RPMI8226 (cell line): ENCODE measurements around the gene TANGO2.
A peak's percentile ranks its signal among the peaks of the same experiment; 100 is the strongest.

Experiments
- DNase-seq: peaks from one replicate; pipeline ENCODE4 v3.0.0-alpha.2; 2015

The TANGO2 gene

DNA sequence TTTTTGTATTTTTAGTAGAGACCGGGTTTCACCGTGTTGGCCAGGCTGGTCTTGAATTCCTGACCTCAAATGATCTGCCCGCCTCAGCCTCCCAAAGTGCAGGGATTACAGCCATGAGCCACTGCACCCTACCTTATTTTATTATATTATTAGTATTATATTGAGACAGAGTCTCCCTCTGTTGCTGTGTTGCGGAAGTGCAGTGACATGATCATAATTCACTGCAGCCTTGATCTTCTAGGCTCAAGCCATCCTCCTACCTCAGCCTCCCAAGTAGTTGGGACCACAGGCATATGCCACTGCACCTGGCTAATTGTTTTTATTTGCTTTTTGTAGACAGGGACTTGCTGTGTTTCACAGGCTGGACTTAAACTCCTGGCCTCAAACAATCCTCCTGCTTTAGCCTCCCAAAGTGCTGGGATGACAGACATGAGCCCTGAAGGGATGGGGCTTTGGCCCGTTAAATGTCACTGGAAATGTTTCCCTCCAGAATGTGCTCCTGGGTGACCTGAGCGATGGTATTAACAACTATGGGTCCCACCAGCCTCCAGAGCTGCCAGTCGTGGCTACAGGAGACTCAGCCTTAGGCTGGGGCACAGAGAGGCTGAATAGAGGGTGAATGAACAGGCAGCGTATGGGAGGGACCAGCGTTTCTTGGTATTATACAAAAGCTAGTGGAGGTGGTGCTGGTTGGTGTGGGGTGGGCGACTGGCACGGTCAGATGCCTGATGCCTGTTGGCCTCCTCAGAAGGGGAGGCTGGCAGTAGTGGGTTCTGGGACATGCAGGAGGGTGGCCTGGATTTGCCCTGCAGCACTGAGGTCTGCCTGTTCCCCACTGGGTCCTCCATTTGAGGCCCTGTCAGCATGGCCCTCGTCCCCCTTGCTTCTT, 7.3 kb downstream of the TANGO2 start:
- DNase-seq: peak; percentile 9

DNA sequence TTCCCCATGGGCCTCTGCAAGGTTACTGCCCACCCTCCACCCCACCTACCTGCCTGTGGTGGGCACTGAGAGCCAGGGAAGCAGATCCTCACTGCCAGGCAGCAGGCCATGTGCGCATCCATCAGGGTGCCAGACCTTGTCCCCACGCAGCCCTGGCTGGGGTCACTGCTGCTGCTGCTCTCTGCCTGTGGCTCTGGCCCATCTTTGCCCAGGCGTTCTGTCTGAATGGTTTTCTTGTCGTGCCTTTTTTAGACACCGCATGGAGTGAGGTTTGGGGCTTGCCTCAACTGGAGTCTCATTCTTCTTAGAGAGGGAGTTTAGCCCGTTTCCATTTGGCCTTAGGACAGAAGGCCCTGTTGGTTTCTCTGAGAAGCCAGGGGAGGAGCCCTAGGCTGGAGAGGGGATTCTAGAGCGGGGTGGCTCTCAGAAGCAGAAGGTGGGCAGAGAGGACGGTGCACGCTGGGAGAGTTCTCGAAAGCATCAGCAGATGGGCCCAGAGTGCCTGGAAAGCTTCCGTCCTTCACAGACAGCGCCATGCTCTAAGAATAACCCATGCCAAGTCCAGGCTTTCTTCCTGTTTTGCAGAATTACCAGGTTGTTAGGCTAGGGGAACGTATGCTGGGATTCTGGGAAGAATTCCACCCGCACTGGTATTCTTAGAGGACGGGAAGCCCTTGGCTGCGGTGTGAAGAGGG, 8.1 kb downstream of the TANGO2 start:
- DNase-seq: no peak

DNA sequence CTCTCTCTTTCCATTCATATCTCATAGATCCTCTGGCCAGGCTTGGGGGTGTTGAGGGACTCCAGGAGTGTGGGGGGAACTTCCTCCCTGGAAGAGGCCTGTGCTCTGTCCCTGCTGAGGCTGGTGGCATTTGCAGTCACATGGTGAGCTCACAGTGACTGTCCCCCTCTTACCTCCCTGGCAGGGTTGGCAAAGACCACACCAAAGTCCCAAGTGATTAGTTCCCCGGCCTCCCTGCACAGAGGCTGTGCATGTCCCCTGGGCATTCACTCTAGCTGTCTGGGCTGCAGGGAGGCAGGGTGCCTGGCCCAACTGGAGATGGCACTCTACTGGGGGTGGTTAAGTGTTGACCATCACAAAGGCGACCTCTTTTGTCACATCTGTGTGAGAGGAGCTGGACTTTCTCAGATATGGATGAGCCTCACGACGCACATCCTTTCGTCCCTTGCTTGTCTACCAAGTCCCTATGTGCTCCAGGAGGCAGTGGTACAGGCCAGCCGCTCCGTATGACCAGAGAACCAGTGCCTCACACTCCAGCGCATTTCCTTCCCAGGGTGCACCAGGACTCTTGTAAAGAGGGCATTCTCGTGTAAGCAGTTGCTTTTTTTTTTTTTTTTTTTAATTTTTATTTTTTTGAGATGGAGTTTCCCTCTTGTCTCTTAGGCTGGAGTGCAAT, 8.8 kb downstream of the TANGO2 start:
- no peak for DNase-seq

DNA sequence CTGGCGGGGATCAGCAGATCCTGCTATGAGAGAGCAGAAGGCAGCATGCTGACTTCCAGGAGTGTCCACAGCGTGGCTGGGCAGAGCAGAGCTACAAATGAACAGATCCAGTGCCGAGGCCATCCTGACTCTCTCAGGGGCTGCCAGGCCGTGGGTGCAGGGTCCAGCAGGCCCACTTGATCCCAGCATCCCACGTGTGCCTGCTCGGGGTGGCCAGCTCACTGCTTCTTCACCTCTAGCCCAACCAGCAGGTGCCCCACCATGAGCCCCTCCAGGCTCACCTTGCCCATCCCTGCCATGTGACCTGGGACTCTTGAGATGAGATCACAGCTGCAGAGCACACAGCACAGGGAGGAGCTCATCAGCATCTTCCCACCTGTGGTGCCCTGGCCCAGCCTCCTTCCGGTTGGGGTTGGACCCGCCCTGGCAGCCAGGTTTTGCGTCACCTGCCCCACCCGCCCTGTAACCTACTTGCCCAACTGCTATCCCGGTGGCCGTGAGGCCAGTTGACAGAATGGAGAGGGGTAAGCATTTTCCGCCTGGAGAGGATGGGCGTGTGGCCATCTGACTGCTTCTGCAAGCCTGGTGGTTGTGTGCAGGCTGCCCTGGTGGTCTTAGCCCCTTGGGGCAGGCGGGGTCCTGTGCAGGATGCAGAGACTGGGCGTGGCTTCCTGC, 11.0 kb downstream of the TANGO2 start:
- DNase-seq: no peak

DNA sequence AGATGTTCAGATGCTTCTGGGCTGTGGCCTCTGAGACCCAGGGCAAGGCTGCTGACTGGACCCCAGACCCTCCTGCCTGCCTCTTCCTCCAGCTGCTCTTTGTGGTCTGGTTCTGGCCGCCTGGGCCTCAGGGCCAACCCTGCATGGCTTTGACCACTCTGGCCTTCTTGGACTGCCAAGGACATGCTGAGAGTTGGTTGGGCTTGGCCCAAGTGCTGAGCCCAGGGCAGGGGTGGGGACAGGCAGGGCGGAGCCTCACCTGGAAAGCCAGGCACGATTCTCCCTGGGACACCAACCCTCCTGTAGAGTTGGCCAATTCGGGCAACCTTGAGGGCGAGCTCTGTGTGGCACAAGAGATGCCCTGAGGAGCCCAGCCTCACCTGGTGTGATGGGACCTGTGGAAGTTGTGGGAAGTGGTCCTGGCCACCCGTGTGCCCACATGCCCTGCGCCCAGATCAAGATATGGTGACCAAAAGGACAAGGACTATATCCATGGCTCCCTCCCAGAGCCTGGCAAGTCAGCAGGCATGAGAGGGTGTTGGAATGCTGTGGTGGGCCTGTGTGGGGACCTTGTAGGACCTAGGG, 11.6 kb downstream of the TANGO2 start:
- no peak for DNase-seq

DNA sequence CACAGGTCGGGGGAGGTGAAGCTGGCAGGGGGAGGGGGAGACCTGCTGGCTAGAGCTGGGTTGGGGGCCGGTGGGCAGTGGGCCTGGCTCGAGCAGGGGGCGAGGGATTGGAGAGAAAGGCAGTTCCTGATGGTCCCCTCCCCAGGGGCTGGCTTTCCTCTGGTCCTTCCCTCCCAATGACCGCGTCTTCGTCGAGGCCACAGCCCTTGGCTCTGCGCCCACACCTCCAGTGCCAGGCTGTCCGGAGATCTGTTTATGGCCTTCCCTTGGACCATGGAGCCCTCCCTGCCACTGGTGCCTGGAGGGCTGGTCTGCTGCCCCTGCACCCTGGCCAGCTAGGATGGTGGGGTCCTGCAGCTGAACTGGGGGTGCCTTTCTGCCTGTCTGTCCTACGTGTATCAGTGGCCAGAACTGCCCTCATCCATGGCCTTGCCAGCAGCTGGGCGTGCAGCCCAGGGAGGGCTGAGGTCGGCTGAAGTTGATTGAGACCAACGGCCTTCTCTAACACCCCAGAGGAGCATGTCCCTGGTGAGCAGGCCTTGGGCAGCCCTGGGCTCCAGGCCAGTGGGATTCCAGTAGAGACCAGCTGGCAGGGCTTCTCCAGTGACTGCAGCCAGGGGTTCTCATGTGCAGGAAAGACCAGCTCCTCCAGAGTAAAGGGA, 12.3 kb downstream of the TANGO2 start:
- no peak for DNase-seq

DNA sequence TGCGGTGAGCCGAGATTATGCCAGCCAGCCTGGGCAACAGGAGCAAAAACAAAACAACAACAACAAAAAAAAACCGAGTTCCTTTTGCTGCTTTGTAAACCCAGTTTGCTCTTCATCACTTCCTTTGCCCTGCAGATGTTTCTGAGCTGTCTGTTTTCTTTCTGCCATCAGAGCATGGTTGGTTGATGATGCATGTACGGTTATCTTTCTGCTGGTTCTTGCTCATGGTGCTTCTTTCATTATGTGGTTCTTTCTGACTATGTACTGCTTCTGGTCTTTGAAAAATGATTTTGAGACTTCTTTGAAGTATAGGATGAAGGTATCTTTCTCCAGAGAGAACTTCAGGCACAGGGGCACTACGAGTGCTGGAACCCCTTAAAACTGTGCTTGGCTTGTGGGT, 13.2 kb downstream of the TANGO2 start:
- no peak for DNase-seq

DNA sequence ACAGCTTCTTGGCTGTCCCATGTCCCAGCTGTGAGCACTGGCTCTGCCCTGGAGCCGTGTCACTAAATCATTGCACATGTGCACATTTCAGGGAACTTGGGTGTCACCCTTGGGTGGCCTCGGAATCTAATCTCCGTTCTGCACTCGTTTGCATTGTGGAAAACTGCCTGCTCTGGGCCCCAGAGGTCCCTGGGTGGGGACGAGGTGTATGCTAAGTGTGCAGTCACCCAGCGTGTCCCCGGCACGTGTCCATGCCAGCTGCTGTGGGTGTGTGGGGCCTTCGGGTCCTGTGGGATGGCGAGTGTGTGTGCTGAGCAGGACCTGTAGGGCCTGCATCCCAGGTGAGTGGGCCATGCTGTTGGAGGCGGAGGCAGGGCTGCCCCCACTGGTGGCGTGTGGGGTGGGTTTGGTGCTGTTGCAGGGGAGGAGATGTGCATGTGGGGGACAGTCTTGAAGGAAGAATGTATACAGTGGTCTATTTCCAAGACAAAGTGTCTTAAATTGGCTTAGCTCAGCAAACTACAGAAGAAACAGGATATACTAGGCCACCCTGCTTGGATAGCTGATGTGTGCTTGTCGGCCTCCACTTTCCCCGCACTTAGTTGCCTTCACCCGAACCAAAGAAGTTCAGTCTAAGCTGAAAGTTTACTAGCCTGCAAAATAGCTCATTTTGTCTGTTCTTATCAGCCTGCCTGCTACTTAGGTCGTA, 14.6 kb downstream of the TANGO2 start:
- no peak for DNase-seq

DNA sequence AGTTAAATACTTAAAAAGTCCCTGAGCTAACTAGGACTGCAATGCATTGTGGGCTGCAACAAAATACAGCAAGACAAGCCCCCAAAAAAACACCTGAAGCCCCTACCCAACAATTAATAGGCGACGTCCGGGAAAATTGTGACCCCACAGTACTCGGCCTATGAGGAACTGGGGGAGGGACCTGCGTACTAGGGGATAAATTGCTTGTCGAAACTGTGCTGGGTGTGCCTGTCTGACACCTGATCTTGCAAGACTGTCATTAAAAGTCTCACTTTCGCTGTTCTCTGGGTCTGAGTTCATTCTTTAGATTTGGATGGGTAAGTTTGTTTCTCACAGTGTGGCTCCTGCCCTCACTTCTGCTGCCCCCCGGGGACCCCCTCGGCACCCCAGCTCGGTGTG, 15.2 kb downstream of the TANGO2 start:
- DNase-seq: no peak

DNA sequence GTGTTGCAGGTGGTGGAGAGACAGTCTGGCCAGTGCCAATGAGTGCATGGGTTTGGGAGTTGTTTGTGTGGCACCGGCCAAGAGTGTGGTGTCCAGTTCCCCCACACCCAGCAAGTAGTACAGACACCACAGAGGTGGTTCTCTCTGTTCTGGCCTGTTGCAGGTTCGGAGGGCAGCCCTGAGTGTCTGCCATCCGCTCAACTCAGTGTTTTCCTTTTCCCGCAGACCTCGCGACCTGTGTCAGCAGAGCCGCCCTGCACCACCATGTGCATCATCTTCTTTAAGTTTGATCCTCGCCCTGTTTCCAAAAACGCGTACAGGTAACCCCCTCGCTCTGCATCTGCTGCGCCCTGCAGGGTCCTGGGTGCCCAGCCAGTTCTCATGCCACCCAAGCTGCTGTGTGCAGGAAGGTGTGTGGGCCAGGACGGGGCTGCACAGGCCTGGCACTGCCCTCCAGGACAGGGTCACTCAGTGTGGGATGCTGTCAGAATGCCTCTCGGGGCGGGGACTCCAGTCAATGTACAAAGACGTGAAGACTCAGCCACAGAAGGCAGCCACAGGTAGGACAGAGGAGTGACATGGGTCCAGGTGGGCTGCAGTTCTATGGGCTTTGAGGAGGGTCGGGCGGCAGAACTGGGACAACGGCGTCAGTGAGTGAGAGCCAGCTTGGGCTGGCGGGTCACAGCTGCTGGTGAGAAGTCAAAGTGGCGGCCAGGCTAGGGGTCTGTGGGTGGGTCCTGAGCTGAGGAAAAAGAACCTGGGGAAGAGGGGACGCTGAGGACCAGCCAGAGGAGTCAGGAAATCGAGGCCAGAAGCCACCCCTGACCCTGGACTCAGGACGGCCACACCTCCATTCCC, 15.9 kb downstream of the TANGO2 start:
- DNase-seq: no peak

DNA sequence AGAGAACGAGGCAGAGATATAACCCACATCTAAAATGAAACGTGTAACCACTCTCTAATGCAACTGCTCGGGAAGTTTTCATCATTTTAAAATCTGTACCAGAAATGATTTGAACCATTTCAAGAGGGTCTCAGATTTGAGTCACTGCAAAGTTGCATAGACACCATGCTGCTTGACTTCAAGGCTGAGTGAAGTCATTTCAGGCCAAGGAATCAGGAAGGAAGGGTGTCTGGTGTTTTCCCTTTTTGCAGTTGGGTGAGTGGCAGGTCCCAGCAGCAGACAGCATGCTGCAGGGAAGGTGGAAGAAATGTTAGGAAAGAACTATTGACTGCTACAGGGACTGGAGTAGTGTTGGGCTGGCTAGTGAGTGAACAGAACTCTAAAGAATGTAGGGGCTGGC, 16.5 kb downstream of the TANGO2 start:
- no peak for DNase-seq

DNA sequence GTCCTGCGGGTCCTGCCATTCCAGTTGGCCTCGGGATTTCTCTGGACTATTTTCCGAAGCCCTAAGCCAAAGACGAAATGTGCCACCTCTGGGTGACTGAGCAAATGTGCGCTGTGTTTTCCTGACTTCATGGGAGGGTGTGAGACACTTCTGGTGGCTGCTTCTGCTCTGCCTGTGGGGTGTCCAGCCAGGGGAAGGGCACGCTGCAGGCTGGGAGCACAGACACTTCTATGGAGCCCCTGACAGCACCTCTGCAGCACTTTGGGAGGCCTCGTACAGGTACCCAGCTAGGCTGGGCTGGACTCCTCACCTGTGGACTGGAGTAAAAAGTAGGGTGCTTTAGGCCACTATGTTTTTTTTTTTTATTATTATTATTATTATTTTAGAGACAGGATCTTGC, 17.7 kb downstream of the TANGO2 start:
- DNase-seq: no peak

DNA sequence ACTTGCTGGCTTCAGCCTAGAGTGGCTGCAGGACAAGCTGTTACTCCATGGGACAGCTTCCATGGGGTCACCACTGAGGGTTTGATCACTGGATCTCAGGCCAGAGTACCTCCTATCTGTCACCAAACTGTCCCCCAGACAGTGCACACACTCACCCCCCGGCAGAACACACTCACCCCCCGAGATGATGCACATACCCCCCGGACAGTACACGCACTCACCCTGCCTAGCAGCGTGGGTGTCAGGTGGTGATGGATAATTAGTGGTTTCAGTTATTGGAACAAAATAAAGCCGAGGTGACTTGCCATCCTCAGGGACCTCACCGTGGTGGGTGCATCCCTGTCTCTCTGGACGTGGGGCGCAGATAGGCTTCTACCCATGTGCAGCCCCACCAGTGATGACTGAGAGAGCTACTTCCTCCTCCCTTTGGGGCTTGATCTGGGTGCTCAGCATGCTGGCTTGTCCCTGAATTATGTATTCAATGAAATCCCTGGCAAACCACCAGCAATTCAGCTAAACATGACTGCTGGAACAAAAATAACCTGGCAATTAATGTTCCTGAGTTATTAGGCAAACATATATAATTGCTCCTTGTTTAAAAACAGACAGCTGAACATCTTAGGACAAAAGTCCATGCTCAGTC, 18.9 kb downstream of the TANGO2 start:
- DNase-seq: no peak

DNA sequence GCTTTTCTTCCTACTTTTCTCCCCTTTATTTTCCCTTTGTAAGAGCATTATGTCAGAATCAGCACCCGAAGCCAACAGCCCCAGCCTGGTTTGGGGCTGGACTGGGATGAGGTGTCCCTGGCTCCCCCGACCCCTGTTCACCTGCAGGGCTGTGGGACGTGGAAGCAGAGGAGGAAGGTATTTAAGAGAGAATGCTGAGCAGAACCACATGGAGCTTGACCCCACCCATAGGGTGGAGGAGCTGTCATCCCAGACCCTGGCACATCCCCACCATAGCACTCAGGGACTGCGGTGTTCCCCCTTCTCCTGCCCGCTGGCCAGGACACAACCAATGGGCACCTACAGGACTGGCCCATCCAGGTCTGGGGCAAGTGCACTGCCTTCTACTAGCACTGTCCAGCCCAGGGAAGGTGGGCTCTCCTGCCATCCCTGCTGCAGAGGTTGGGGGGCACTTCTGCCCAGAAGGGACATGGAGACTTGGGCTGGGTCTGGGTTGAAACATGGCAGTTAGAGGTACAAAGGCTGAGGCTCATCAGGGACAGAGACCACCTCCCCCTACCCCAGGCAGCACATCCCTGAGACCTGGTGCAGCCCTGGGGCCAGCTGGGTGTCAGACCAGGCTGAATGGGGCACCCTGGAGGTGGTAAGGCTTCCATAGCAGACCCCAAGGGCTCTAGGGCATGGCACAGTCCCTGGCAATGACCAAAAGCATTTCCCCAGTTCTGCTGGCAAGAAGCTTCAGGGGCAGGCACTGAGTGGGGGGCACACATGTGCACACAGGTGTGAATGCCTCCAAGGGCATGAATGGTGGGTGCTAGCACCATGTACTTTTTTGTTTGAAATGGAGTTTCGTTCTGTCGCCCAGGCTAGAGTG, 19.7 kb downstream of the TANGO2 start:
- DNase-seq: no peak

DNA sequence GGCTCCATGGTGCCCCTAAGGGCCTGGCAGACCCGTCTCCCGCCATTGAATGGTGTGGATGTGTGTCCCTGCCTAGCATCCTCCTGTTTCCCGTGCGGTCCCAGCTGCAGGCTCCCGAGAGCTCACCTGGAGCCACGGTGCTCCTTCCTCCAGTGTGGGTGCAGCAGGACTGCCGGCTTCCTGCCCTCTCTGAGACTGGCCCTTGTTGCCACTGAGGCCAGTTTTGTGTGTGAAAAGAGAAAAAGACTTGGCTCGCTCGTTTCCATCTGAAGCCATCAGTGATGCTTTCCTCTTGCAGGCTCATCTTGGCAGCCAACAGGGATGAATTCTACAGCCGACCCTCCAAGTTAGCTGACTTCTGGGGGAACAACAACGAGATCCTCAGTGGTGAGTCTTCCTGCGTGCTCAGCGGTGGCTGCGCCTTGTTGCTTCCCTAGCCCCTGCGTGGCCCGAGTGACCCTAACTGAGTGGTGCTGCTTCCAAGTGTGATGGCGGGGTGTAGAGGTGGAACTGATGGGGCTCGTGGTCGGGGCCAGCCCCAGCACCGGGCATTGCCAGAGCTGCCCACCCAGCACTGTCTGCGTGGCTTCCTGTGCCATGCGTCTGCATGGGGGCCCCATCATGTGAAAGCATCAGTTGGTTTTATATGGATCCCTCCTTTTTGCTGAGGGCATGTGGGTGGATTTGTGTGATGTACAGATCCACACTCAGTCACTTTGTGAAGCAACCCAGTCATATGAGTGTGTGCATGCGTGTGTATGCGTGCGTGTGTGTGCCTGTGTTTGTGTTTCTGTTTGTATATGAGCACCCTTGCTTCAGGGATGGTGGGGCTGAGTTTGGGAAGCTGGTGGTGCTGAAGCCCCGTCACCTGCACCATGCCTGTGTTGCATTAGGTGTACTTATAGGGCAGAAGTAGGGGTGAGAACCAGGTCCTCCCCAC, 22.4 kb downstream of the TANGO2 start:
- DNase-seq: no peak

DNA sequence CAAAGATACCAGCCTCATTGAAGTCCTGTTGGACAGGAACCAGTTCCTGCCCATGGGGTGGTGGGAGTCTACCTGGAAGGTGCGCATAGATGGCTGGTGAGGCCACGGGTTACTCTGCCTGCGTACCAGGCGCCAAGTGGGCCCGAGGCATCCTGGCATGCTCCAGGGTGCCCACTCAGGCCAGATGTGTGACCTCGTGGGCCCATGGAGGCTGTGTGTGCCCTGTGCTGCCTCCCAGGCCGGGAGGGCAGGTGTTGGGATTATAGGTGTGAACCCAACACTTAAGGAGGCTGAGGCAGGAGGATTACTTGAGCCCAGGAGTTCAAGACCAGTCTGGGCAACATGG, 23.1 kb downstream of the TANGO2 start:
- no peak for DNase-seq

DNA sequence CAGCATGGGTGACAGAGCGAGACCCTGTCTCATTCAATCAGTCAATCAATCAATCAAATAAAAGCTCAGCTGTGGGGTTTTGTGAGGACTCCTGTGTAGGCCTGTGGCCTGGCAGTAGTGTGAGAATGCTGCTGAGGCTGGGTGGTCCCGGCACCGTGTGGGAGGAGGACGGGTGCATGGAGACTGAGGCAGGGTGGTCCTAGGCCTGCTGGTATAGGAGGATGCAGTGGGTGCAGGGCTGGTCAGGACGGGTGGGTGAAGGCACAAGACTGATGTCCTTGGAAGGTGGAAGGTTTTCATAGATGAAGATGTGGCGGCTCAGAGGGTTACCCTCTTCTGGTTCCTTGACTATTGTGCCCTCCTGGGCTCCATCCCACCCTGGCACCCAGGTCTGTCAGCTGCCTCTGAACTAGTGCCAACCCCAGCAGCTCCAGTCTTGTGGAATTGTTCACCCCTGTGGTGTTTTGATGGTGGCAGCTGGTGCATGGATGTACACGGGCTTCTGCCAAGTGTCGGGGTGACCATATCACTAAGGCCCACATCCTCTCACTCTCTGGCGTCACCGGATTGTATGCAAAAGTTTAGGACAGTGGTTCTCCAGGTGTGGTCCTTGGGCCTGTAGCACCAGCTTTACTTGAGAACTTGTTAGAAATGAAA, 23.7 kb downstream of the TANGO2 start:
- no peak for DNase-seq
